DOHH2 (cell line): ENCODE results near the gene TLE3.

Experiments used
- EZH2phosphoT487 ChIP-seq: fragments of 200-600 bp; sonication (generic); IDR thresholded peaks from 2 replicates; pipeline ENCODE4 v1.6.1; 2017; ENCODE audit warnings: borderline replicate concordance, mild to moderate bottlenecking, antibody characterized with exemption, low read length, moderate library complexity, mixed read lengths
- TF ChIP-seq, protein P1 (sequence below): fragments of 200-600 bp; sonication (generic); IDR thresholded peaks from one replicate; pipeline ENCODE4 v1.5.1; 2014; ENCODE audit warnings: antibody characterized with exemption, mild to moderate bottlenecking, low read depth, low read length; ENCODE audit not compliant: poor library complexity, severe bottlenecking

DNA sequence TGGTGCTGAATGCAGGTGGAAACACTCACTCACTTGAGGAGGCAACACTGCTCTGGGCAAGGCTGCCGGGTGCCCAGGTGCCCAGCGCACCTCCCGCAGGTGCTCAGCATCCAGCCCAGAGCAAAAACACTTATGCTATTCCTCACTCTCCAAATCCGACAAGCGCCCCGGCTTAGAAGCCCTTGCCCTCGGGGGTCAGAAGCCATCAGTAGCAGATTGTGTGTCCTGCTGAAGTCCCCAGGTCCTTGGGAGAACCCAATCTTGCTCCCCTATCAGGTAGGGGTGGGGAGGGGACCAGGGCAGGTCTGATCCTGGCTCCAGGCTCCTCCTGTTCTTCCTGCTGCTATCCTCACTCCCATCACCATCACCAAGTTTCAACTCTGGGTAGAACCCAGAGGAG lies 46.7 kb downstream of the TLE3 start:
- TF ChIP-seq, protein P1, sequence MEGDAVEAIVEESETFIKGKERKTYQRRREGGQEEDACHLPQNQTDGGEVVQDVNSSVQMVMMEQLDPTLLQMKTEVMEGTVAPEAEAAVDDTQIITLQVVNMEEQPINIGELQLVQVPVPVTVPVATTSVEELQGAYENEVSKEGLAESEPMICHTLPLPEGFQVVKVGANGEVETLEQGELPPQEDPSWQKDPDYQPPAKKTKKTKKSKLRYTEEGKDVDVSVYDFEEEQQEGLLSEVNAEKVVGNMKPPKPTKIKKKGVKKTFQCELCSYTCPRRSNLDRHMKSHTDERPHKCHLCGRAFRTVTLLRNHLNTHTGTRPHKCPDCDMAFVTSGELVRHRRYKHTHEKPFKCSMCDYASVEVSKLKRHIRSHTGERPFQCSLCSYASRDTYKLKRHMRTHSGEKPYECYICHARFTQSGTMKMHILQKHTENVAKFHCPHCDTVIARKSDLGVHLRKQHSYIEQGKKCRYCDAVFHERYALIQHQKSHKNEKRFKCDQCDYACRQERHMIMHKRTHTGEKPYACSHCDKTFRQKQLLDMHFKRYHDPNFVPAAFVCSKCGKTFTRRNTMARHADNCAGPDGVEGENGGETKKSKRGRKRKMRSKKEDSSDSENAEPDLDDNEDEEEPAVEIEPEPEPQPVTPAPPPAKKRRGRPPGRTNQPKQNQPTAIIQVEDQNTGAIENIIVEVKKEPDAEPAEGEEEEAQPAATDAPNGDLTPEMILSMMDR, result no peak
- TF ChIP-seq EZH2phosphoT487, result no peak
